Kidney tubule cell (primary cell): ENCODE measurements around the gene PPP1R8.

ENCODE experiments used
- DNase-seq: peaks from one replicate; pipeline ENCODE4 v3.0.0-alpha.2; 2018; ENCODE audit warnings: low spot score

Gene PPP1R8

DNA sequence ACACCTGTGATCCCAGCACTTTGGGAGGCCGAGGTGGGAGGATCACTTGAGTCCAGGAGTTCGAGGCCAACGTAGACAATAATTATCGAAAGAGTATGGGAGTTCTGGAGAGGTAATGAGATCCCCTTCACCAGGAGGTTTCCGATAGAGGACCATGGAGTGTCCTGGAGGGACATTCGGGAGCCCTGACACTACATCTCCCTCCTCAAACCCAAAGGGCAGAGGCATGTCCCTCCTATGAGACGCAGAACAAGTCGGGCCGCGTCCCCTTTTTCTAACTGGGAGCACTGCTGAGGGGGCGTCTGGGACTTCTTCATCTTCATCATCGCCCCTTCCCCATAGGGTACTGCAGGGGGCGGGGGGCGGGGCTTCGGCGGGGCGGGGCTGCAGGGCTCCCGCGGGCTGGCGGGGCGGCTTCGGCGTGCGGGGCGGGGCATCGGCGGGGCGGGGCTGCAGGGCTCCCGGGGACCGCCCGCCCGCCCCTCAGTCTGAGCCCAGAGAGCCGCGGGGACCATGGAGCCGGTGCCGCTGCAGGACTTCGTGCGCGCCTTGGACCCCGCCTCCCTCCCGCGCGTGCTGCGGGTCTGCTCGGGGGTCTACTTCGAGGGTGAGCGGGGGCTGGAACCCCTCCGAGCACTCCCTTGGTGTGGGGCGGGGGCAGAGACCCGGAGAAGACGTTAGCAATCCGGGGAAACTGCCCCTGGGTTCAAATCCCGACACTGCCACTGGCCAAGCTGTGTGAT, 41.6 kb downstream of the PPP1R8 start, which contains the start of gene THEMIS2:
Gene THEMIS2 (plus strand): TSS at position 486 of the 743 bp plus-strand sequence. CDS start 28 bp downstream, at position 514.
- DNase-seq = peak; percentile 51

DNA sequence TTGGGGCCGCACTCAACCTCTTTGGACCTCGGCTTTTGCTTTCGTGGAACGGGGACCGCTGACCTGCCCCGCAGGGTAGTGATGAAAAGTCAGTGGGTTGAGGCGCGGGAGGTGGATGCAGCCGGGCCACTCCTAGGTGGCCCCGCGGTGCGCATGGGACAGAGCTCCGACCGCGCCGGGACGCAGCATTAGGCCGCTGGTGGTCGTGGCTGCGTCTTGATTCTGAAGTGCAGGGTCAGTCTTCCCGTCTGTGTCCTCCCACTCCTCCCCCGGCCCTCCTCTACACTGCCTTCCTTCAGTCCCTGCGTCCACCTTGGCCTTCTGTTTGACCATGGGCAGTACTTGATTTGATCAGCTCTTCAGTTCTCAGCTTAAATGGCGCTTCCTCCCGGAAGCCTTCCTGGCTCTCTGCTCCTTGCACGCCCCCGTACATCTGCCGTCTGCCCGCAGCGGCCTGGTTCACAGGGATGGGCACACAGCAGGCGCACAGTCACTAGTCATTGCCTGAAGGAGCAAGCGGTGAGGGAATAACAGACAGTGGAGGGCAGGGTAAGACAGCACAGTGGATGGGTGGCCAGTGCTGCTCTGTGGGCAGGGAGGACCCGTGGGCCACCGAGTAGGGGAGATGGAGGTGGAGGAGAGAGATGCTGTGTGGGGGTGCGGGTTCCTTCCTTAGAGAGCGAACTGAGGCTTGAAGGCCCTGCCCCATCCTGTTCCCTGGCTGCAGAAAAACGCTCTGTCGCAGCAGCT, 42.4 kb downstream of the PPP1R8 start:
- peak; percentile 57 for DNase-seq

DNA sequence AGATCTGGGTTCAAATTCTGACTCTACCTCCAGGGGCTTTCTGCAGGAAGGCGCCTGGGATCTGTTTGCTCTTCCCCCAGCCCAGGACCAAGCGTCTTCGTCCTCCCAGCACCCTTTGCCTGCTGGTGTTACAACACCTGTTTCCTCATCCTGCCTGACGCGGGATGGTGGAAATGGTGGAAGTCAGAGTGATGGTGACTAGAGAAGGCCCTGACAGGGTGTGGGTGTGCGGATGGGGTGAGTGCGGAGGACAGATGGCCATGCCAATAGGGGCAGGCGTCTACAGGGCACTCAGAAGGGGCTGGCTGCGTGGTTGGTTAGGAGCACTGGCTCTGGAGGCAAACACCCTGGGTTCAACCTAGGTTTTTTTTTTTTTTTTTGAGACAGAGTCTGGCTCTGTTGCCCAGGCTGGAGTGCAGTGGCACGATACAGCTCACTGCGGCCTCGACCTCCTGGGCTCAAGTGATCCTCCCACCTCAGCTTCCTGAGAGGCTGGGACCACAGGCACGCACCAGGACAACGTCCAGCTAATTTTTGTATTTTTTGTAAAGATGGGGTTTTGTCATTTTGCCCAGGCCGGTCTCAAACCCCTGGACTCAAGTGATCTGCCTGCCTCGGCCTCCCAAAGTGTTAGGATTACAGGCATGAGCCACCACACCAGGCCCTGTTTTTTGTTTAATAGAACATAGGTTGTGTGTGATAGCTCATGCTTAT, 43.2 kb downstream of the PPP1R8 start:
- no peak for DNase-seq

DNA sequence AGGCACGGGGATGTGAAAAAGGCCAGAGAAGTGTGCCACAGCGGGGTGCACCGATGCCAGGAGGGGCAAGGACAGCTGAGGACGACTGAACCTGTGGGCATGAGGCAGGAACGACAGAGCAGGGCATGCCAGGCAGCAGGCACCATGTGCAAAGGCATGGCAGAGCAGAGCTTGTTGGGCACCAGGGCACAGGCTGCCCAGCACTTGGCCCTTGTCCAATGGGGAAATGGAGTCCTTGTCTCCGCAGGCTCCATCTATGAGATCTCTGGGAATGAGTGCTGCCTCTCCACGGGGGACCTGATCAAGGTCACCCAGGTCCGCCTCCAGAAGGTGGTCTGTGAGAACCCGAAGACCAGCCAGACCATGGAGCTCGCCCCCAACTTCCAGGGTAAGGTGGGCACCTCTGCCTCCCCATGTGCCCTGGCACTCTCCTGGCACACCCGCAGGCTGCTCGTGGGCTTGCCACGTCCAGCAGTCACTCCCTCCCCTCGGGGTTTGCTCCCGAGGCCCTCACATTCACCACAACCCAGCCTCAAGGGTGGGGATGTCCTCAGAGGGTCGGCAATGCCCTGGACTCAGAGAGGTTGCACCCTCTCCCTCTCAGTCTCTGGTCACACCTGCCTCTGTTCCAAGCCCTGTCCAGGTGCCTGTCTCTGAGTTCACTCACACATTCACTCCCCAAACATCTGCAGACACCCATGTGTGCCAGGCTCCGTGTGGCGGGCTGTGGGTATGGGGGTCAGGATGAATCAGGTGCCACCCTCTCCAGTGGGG, 45.9 kb downstream of the PPP1R8 start:
- DNase-seq = no peak

DNA sequence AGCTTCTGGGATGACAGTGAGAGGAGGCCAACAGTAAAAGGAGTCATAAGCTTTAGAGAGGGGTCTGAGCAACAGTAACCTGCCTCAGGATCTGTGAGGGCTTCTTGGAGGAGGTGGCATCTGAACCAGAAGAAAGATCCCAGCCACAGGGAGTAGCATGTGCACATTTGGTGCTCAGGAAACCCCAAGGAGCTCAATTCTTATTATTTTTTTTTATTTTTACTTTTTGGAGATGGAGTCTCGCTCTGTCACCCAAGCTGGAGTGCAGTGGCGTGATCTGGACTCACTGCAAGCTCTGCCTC, 46.5 kb downstream of the PPP1R8 start:
- no peak for DNase-seq

DNA sequence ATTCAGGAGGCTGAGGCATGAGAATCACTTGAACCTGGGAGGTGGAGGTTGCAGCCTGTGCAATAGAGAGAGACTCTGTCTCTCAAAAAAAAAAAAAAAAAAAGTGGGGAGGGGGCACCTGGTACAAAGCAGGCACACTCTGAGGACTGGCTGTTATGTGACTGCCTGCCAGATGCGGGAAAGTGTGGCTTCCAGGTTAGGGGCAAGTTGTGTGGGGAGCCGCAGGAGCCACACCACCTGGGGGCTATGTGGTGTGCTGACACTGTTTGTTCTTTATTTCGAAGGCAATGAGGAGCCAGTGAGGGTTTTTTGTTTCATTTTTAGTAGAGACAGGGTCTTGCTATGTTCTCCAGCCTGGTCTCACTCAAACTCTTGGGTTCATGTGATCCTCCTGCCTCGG, 47.5 kb downstream of the PPP1R8 start:
- no peak for DNase-seq

DNA sequence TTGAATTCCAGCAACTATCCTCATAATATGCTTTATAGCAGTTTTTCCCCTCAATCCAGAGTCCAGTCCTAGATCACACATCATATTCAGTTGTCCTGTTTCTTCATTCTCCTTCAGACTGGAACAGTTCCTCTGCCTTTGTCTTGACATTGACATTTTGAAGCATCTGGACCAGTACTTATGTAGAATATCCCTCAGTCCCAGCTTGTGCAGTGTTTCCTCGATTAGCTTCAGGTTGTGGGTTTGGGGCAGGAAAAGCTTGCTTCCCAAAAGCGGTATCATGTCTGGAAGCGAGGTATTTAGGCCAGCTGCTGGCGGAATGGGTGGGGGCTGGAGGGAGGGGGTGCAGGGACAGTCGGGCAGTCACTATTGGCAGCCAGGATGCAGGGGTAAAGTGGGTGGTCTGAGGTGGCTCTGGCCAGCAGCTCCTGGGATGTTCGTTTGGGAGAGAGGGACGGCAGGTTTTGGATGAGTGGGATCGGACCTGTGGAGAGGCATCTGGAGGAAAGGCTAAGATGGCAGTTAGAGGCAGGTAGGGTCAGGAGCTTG, 48.3 kb downstream of the PPP1R8 start:
- DNase-seq = no peak

DNA sequence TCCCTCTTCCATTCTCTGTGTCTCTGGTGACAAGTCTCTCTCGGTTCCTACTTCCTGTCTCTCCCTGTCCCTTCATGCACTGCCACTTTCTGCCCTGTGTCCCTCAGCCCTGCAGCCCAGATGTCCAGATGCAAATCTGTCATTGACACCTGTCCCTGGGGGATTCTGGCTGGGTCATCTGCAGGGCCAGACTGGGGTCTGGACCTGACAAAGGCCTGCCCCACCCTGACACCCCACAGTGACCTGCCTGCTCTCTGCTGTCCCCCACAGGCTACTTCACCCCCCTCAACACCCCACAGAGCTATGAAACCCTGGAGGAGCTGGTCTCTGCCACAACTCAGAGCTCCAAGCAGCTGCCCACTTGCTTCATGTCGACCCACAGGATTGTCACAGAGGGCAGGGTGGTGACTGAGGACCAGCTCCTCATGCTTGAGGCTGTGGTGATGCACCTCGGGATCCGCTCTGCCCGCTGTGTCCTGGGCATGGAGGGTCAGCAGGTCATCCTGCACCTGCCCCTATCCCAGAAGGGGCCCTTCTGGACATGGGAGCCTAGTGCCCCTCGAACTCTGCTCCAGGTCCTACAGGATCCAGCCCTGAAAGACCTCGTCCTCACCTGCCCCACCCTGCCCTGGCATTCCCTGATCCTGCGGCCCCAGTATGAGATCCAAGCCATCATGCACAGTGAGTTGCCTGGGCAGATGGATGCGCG, 48.9 kb downstream of the PPP1R8 start:
- DNase-seq = no peak

DNA sequence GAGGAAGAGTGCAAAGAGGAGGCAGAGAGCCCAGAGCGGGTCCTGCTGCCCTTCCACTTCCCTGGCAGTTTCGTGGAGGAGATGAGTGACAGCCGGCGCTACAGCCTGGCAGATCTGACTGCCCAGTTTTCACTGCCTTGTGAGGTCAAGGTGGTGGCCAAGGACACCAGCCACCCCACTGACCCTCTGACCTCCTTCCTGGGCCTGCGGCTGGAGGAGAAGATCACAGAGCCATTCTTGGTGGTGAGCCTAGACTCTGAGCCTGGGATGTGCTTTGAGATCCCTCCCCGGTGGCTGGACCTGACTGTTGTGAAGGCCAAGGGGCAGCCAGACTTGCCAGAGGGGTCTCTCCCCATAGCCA, 51.9 kb downstream of the PPP1R8 start:
- no peak for DNase-seq

DNA sequence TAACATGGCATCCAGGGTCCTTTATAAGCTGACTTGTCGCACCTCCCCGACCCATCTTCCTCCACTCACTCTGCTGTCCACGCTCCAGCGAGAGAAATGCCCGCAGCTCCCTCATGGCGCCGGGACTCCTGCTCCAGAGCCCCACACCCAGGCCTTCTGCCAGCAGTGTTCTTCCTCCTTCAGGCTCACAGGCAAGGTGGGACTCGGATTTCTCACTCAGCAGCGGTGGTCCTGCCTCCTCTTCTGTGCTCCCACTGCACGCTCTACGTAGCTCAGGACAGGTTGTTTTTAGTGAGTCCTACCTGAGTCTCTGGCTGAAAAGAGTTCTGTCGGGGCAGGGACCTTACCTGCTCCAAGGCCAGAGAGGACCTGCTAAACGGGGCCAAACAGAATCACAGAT, 53.0 kb downstream of the PPP1R8 start:
- no peak for DNase-seq

DNA sequence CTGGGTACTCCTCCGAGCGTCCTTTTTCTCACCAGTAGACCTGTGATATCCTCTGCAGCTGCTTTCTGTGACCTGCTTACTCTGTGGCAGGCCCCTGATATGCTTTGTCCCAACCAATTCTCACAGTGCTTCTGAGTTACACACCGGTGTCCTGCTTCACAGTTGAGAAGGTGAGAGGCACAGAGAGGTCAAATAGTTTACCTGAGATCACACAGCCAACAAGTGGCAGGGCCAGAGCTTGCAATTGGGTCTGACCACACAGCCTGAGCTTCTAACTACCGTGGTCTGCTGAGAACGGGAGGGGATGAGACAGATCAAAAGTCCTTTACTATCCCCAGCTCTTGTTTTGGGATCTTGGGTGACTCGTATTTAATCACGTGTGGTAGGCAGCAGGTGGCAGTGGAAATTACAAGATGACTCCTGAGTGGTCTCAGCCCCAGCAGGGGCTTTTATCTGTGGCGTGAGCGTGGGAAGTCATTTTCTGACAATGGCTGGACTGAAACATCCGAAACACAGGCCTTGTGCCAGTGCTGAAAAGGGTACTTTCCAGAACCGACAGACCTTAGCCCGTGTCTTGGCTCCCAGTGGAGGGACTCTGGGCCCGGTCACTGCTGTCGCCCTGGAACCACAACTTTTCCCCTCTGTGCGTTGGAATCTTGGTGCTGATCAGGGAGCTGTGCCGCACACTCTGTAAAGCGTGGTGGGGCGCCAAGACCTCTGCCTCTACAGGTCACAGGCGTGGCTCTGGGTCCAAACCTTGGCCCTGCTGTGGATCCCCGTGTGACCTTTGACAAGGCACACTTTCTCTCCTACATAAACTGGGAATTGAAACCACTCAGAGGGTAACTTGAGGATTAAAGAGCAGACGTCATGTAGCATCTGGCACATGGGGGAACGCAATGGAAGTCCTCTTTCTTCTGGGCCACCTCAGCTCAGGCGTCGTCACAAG, 53.7 kb downstream of the PPP1R8 start:
- no peak for DNase-seq

DNA sequence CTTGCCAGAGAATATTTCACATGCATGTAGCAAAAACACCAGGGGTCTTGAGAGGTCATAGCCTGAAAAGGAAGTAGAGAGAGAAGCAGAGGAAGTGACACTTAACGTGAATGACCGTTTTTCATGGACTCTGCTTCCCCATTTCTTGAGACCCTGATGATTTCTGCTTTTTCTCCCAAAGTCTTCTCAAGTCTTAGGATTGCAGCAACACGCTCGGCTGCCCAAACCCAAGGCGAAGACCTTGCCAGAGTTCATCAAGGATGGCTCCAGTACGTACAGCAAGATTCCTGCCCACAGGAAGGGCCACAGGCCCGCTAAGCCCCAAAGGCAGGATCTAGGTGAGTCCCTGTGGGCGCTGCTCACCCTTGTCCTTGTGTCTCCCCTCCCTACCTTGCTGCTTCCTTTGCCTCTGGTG, 54.5 kb downstream of the PPP1R8 start:
- DNase-seq = no peak

DNA sequence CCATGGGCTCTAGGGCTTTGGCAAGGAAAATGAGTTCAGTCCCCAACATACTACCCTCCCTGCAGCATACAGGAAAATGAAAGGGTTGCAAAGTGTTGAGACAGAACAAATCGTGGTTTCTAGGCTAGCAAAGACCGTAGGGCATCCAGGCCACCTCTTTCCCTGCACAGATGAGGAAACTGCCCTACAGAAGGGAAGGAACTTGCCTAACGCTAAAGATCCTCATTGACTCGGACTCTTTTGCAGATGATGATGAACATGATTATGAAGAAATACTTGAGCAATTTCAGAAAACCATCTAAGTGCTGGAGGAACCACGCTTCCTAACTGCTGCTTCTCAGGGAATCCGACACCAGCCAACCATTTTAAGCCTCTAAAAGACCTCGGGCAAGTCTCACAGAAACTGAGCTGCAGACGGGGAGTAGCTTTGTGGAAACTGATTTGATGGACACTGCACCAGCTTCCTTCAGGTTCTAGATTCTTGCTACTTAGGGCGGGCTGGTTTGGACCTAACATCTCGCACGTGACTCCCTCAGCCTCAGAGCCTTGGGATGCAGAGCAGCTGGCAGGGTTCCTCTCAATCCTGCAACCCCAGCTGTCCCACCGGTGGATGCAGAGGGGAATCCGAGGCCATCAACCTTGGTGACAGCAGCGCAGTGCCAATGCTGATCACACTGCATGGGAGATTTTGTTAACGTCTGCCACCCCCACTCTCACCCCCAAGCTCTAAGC, 55.2 kb downstream of the PPP1R8 start:
- no peak for DNase-seq

DNA sequence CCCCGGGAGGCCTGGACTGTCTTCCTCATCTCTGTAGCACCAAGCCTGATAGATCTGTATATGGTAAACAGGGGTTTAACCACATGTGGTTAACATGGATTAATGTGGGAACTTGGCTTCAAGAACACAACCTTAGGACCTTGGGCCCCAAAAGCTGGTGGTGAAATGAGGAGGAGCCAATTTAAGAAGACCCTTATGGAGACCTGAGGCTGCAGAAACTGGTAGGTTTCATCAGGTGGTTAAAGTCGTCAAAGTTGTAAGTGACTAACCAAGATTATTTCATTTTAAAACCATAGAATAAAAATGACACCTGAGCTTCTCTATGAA, 55.7 kb downstream of the PPP1R8 start:
- DNase-seq = no peak

DNA sequence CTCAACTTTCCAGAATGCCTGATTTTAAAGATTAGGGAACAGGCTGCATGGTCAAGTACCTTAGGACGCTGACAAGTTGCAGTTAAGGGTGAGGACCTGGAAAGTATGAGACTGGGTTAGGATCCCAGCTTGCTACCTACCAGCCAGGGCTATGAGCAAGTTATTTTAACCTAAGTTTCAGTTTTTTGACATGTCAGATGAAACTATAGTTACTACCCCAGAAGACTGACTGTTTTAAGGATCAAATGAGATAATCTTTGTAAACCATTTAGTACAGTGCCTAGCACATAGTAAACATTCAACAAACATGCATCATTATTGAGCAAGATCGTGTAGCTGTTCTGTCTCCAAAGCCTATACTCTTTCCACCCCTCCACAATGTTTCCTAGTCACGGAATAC, 56.2 kb downstream of the PPP1R8 start:
- no peak for DNase-seq

DNA sequence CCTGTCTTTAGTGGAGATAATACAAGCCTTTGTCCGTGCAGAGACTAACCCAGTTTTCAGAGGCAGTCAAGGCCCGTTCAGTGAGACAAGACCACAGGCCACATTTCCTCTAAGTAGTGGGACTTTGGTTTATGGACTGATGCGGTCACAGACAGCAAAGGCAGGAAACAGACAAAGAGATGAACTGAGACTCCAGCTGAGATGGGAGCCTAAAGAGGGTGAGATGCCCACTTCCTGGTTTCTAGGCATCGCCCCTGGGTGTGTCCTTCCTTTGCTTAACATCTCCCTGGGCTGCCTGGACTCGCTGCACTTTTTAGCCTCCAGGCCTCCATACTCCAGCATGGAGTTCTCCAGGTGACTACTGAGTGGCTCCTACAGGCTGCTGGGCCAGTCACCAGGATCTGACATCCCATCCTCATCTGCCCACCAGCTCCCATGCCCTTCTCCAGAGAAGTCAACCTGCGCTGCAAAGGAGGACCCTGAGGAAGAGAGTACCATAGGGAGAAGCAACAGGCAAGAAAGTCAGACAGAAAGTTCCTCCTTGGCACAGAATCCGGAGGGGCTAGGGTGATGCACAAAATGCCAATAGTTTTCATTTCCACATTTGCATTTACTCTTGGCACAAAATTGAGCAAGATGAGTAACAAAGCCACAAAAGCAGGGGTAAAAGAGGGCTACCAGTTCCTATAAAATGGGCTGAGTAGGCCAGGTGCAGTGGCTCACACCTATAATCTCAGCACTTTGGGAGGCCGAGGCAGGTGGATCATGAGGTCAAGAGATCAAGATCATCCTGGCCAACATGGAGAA, 56.8 kb downstream of the PPP1R8 start:
- DNase-seq = no peak

DNA sequence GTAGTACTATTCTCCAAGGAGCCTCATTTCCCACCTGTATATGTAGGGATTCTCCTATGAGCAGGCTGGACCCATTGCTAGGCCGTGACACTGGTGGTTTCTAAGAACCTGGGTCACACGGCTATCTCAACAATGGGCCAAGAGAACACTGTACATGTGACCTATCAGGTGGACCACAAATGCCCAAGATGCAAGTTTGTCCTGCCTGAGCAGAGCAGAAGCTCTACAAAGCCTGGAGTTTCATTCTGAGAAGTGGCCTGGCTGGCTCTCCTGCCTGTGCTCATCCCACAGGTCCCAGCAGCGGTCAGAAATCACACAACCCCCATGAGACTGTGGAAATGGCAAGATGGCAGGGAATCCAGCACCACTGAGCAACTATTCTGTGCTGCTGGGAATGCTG, 58.9 kb downstream of the PPP1R8 start:
- DNase-seq = no peak

DNA sequence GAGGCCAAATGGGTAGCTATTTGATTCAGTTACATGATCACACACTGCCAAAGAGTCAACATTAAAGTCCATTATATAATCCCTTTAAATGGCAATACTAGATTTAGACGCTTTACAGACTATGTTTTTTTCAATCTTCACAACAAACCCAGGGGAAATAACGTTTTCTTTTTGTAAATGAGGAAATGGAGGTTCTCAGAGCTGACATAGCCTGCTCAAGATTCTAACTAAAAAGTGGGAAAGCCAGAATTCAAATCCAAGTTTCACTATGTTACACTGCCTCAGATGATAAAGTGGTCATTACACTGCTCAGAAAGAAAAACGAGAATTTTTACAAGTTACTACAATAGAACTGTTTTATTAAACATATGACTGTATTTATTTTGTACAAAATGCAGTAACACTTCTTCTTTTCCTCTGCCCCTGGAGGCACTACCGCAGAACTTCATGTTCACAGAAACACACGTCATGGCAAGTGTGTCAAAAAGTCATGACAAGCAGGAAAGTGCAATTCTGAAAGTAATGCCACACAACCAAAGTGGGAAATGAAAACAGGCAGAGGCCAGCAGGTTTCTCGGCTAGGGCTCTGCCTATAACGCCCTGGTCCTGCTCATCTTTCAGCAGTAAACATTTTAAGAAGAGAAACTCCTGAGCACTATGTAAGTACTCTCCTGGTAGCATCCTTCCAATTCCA, 60.8 kb downstream of the PPP1R8 start:
- no peak for DNase-seq
